Retinal pigment epithelial cell (primary cell): ENCODE results near the gene MOSMO.
"Not testable (repeated sequence)": the region's sequence is repeated elsewhere in the genome, so short reads cannot be mapped to it uniquely, and the experiment has no call there.

Experiments
- DNase-seq: peaks from one replicate; pipeline ENCODE4 v3.0.0-alpha.2; 2010; ENCODE audit warnings: low read depth
- H3K4me3 ChIP-seq: 2 replicates; pipeline ENCODE4 v1.5.1; 2011; ENCODE audit warnings: mild to moderate bottlenecking, low read length, control low read depth, moderate library complexity
- CTCF ChIP-seq: conservative IDR thresholded peaks from 2 replicates; pipeline ENCODE4 v1.5.1; 2011; ENCODE audit warnings: low read depth, low read length, control low read depth, inconsistent platforms

The MOSMO gene

GRCh38 chr16:22120440-22120839 is 112.5 kb downstream of the MOSMO start:
- no peak for TF ChIP-seq CTCF
- DNase-seq: no peak
- no peak overlapping the region for H3K4me3 ChIP-seq

GRCh38 chr16:22122239-22122638 is 114.3 kb downstream of the MOSMO start:
- no peak for DNase-seq
- H3K4me3 ChIP-seq: no peak overlapping the region
- TF ChIP-seq CTCF: no peak

- no peak for TF ChIP-seq CTCF
- DNase-seq: no peak
- no peak overlapping the region for H3K4me3 ChIP-seq
Observed at GRCh38 chr16:22123146-22123545, 115.2 kb downstream of the MOSMO start.

GRCh38 chr16:22123759-22124490 is 116.0 kb downstream of the MOSMO start:
- DNase-seq: no peak
- no peak for TF ChIP-seq CTCF
- no peak overlapping the region for H3K4me3 ChIP-seq

GRCh38 chr16:22124583-22125284 is 116.8 kb downstream of the MOSMO start:
- no peak for TF ChIP-seq CTCF
- no peak overlapping the region for H3K4me3 ChIP-seq
- DNase-seq: no peak

GRCh38 chr16:22126037-22126558 is 118.2 kb downstream of the MOSMO start:
- DNase-seq: no peak
- no peak overlapping the region for H3K4me3 ChIP-seq
- no peak for TF ChIP-seq CTCF

GRCh38 chr16:22128537-22128936 is 120.6 kb downstream of the MOSMO start:
- H3K4me3 ChIP-seq, DNase-seq: not testable (repeated sequence)
